Tongue (tissue), 2 donors: ENCODE measurements around the gene HGFAC. TPM values are rescaled to one million over a fixed set of nuclear protein-coding genes. Genes with fewer than 3 reads are reported as not detected.
A peak's percentile ranks its signal among the peaks of the same experiment; 100 is the strongest.

Source experiments
- DNase-seq: peaks from one replicate; pipeline ENCODE4 v3.0.0-alpha.2; 2015
- total RNA-seq: library from RNA; depleted of rRNA; stranded (reverse); fragments of >200 nt; gene quantifications from one replicate; pipeline ENCODE4 v1.2.3, GENCODE V29; 2014

Gene HGFAC
- total RNA-seq, 1 donor from 2014 or later = not detected

DNA sequence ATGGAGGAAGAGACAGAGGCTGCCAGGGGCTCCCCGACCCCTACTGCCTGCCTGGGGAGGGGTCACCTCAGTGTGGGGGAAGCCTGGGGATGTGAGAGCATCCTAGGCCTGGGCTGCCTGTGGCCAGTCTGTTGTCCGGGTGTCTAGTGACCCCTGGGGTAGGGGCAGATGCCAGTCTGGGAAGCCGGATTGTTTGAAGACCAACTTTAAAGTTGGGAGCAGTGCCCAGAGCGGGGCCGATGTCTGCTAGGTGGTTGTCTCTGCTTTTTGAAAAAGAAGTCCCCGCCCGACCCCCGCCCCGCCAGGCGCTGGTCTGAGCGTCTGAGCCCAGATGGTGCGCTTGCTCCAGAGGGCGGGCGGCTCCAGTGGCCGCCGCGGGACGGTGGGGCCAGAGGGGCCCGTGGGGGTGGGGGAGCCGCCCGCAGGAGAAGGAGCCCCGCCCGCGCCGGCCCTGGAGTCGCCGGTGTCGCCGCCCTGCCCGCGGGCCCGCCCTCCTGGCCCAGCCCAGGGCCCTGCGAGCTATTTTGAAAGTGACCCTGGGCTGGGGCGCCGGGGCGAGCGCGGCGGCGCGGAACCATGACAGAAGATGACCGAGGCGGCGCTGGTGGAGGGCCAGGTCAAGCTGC lies 21.1 kb downstream of the HGFAC start, which contains the start of gene DOK7:
TSS of gene DOK7 (plus strand) at position 517 of the 626 bp plus-strand sequence. CDS start at position 587, 70 bp downstream.
- peak; percentile 70 for DNase-seq

- peak; percentile 60 for DNase-seq
Measured at GRCh38 chr4:3463556-3464348, 22.0 kb downstream of the HGFAC start.

DNA sequence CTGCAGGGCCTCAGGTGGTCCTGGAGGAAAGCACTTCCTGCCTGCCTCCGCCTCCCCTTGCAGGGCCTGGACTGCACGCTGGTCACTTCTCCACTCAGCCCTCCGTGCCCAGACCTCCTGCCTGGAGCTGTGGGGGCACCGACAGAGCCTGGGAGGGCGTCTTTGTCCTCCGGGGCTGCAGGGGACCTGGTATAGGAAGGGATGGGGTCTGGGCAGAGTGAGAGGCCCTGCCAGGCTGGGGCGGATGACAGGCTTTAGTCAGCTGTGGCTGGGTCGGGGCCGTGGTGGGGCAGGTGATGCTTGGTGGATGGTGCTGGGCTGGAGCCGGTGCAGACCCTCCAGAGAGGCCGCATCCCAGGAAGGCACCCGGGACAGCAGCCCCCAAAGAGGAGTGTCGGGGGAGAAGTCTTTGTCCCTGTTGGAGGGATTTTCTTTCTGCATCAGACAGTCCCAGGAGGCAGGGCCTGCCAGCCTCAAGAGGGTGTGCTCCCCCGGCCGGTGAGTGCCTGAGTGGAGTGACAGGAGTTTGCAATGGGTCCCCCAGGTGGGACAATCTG lies 22.7 kb downstream of the HGFAC start:
- DNase-seq = no peak

DNA sequence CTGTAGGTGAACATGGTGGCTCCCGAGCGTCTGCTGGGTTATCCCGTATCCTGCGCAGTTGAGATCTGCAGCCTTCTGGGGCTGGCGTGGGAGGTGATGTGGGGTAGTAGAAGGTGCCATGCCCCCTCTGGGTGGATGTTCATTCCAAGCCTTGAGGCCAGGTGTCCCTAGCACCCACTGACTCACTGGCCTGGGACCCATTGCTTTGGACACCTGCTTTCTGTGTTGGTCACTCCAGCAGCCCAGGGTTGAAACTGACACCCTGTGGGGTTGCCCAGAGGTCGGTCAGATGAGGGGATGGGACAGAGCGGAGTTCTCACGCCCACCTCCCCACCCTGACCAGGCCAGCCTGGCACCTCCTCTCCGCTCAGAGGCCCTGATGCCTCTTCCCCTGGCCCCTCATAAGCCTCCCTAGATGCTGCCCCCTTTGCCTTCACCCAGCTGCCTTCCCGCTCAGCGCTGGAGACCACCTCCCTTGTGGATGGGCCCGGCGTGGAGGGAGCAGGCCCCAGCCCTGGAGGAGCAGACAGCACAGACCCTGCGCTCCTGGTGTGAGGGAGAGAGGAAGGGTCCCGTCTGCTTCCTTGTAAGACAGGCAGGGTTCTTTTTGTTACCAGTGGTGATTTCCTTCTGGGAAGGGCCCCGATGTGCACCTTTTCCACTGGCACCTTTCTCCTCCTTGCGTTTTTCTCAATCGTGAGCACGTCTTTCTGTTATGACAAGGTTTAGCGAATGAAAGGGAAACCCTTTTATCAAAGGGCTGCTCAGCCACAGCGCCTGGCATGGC lies 23.3 kb downstream of the HGFAC start:
- DNase-seq = no peak

DNA sequence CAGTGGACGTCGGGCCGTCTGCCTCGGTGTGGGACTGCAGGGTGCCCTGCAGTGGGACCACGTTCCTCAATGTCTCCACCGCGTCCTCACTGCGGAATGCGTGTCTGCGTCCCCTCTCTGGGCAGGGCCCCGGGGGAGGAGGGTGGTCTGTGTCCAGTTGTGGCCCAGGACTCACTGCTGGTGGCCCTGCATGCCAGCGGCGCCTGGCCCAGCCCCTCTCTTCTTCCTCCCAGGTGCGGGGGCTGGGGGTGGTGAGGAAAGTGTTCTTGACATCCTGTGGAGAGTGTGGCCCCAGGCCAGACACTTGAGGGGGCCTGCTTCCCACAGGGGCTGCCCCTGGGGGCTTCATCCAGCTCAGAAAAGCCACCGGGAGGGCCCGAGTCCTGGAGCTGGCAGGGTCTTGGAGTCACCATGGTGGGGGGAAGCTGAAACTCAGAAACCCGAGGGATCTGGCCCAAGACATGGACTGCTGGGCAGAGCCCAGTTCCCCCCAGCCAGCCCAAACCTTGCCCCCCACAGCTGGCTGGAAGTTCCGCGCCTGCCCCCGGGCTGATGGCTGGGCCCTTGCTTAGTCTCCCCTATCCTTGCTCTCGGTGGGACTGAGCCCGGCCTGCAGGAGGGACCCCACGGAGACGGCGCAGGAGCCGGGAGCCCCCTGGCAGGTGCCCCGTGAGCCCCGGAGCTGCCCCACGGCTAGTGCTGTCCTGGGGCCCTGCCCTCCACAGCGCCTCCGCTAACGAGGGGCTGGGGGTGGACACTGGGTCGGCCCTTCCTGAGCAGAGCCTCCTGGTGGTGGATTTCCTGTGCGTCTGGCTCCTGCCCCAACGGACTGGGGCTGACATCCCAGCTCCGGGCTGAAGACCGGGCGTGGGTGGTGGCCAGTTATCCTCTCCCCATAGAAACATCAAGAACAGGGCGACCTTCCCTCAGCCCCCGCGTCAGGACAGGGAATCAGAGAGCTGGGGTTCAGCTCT lies 24.2 kb downstream of the HGFAC start:
- no peak for DNase-seq

- DNase-seq = no peak
Measured at GRCh38 chr4:3466691-3467600, 25.2 kb downstream of the HGFAC start.

DNA sequence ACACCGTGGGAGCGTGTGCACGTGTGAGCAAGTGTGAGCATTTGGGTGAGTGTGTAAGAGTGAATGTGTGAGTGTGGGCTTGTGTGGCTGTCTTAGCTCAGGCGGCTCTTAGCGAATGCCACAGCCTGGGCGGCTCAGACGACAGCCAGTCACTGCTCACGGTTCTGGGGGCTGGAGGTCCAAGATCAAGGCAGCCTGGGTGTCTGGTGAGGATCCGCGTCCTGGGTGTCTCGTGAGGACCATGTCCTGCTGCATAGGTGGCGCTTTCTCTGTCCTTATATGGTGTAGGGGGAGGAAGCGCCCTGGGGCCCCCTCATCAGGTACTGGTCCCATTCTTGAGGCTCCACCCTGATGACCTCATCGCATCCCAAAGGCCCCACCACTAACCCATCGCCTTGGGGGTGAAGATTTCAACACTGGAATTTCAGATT lies 25.8 kb downstream of the HGFAC start:
- no peak for DNase-seq

DNA sequence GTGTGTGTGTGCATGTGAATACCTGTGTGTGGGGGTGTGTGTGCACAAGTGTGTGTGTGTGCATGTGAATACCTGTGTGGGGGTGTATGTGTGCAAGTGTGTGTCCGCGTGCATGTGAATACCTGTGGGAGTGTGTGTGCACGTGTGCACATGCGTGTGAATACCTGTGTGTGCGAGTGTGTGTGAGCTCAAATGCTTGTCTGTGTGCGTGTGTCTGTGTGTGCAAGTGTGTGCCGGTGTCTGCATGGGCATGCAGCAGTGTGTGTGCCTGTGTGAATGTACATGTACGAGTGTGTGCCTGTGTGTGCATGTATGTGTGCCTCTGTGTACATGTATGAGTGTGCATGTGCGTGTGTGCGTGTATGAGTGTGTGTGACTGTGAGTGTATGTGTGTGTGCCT lies 26.4 kb downstream of the HGFAC start:
- DNase-seq = no peak

- no peak for DNase-seq
Measured at GRCh38 chr4:3468804-3469203, 27.0 kb downstream of the HGFAC start.

DNA sequence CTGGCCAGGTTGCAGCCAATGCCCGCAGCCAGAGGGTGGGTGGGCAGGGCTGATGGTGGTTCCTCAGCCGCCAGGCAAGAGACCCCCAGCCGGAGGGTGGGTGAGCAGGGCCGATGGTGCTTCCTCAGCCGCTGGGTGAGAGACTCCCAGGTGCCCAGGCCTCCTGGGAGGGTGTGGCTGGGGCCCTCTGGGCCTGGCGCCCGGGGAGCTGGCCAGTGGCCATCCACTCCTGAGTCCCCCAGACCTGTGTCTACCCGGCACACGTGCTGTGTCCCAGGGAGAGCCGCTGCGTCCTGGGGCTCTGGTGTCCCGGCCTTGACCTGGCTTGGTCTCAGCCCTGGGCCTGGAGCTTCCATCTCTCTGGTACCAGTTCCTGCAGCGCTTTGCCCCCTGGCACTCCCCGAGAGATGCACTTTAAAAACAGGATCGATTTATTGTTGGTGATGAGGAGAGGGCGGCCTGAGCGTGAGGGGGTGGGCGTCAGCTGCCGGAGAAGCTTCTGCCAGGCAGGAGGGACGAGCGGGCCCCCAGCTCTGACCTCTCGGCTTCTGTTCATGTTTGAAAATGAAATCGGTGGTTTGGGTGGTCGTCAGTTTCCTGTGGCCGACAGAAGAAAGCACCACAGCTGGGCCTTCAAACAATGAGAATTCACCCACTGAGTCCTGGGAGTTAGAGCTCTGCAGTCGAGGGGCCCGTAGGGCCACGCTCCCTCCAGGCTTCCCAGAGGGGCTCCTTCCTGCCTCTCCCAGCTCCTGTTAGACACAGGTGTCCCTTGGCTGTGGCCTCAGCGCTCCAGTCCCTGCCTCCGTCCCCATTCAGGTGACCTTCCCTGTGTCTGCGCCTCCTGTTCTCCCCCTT lies 27.8 kb downstream of the HGFAC start:
- DNase-seq = no peak

- peak; percentile 71 for DNase-seq
Measured at GRCh38 chr4:3470244-3471097, 28.7 kb downstream of the HGFAC start.

- DNase-seq = no peak
Measured at GRCh38 chr4:3471098-3471760, 29.5 kb downstream of the HGFAC start.

GRCh38 chr4:3471886-3472285 lies 30.1 kb downstream of the HGFAC start:
- DNase-seq = no peak

- no peak for DNase-seq
Measured at GRCh38 chr4:3472411-3473141, 30.8 kb downstream of the HGFAC start.

- no peak for DNase-seq
Measured at GRCh38 chr4:3473181-3473950, 31.6 kb downstream of the HGFAC start.
